ENCODE data around the gene SLC3A2. TPM values are rescaled to one million over a fixed set of nuclear protein-coding genes. Genes with fewer than 3 reads are reported as not detected.

Gene SLC3A2
- total and polyA plus RNA-seq, 2 donors (not counting 1 experiment from before 2014, with no cell fraction given), result 91.2 to 441 TPM

DNA sequence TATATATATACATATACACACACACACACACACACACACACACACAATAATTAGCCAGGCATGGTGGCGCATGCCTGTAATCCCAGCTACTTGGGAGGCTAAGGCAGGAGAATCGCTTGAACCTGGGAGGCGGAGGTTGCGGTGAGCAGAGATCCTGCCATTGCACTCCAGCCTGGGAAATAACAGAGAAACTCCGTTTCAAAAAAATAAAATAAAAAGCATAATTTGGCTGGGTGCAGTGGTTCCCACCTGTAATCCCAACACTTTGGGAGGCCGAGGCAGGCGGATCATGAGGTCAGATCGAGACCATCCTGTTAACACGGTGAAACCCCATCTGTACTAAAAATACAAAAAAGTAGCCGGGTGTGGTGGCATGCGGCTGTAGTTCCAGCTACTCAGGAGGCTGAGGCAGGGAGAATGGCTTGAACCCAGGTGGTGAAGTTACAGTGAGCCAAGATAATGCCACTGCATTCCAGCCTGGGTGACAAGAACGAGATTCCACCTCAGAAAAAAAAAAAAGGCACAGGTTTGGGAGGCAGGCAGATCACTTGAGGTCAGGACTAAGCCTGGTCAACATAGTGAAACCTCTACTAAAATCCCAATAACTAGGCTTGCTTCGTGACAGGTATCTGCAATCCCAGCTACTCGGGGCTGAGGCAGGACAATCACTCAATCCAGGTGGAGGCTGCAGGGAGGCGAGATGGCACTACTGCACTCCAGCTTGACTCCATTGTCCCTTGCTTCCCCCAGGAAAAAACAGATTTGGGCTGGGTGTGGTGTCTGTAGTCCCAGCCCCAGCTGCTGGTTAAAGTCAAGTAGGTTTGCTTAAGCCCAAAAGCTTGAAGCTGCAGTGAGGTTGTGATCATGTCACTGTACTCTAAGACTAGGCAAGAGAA lies 29.5 kb upstream of the SLC3A2 start:
- no peak overlapping the region for H3K27ac ChIP-seq (ENCODE audit: insufficient read depth, low read length)
- no peak overlapping the region for H3K4me2 ChIP-seq (ENCODE audit: extremely low read depth, insufficient read depth, low read length)
- no peak for DNase-seq (ENCODE audit: low read depth in 2 of 2)
- H3K4me3 ChIP-seq (replicated peaks in 1 of 4; ENCODE audit: control extremely low read depth in 1 of 4, insufficient read depth in 1 of 4, low read depth in 3 of 4, low read length in 4 of 4), result no peak overlapping the region
- H3K9me3 ChIP-seq (ENCODE audit: control insufficient read depth, insufficient read depth, low read depth, low read length), result no peaks in the 10 kb centered on the region
- no peak overlapping the region for H2AFZ ChIP-seq (ENCODE audit: low read length)
- TF ChIP-seq EZH2 (IDR thresholded peaks at IDR 0.05; ENCODE audit: low read length, missing control alignments), result no peak
- TF ChIP-seq, protein P1, sequence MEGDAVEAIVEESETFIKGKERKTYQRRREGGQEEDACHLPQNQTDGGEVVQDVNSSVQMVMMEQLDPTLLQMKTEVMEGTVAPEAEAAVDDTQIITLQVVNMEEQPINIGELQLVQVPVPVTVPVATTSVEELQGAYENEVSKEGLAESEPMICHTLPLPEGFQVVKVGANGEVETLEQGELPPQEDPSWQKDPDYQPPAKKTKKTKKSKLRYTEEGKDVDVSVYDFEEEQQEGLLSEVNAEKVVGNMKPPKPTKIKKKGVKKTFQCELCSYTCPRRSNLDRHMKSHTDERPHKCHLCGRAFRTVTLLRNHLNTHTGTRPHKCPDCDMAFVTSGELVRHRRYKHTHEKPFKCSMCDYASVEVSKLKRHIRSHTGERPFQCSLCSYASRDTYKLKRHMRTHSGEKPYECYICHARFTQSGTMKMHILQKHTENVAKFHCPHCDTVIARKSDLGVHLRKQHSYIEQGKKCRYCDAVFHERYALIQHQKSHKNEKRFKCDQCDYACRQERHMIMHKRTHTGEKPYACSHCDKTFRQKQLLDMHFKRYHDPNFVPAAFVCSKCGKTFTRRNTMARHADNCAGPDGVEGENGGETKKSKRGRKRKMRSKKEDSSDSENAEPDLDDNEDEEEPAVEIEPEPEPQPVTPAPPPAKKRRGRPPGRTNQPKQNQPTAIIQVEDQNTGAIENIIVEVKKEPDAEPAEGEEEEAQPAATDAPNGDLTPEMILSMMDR (conservative IDR thresholded peaks at IDR 0.05 in 1 of 2, IDR thresholded peaks at IDR 0.05 in 1 of 2; ENCODE audit: low read depth in 1 of 2, low read length in 2 of 2), result no peak
- H3K4me1 ChIP-seq (ENCODE audit: control insufficient read depth, extremely low read depth, insufficient read depth, low read length), result peaks cover 8% of the 10 kb centered on the region
- H4K20me1 ChIP-seq (ENCODE audit: control insufficient read depth, extremely low read depth, insufficient read depth, low read length), result no peaks in the 10 kb centered on the region
- no peaks in the 10 kb centered on the region for H3K27me3 ChIP-seq (ENCODE audit: control insufficient read depth, insufficient read depth, low read length)
- H3K79me2 ChIP-seq (ENCODE audit: control insufficient read depth, insufficient read depth, low read length), result peaks cover 30% of the 10 kb centered on the region
- peaks cover 12% of the 10 kb centered on the region for H3K36me3 ChIP-seq (ENCODE audit: control insufficient read depth, insufficient read depth, low read length)
- no peak overlapping the region for H3K9ac ChIP-seq (ENCODE audit: insufficient read depth, low read length)

DNA sequence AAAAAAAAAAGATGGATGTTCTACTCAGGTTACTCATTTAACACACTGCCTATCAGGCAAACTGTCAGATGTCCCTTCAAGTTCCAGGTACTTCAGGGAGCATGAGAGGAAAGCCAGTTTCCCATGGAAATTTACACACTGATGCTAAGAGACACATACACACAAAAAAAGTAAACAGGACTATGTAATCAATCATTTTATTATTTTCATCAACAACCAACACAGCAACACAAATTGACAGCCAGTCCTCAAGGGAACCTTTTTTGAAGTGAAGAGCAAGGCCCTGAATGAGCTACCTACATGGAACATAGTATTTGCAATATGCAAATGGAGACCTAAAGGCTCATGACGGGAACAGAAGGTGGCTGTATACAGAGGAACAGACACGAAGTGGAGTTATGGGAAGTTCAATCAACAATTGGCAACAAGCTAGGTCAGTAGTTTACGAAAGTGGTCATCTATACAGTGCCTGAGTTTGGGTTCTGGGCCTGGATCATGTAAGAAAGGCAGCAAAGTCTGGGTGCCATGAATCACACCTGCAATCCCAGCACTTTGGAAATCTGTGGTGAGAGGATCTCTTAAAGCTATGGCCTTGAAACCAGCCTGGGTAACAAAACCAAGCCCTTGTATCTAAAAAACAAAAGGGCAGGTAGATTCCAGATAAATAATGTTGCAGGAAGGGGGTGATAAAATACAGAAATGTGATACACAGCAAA lies 28.7 kb upstream of the SLC3A2 start:
- Histone ChIP-seq H3K9me3 (ENCODE audit: control insufficient read depth, insufficient read depth, low read depth, low read length) (no peaks in the 10 kb centered on the region), H3K79me2 (ENCODE audit: control insufficient read depth, insufficient read depth, low read length) (peaks cover 34% of the 10 kb centered on the region), H3K4me2 (ENCODE audit: extremely low read depth, insufficient read depth, low read length) (no peak overlapping the region), H3K27me3 (ENCODE audit: control insufficient read depth, insufficient read depth, low read length) (no peaks in the 10 kb centered on the region), H3K4me1 (ENCODE audit: control insufficient read depth, extremely low read depth, insufficient read depth, low read length) (peaks cover 8% of the 10 kb centered on the region), H3K9ac (ENCODE audit: insufficient read depth, low read length) (no peak overlapping the region), H4K20me1 (ENCODE audit: control insufficient read depth, extremely low read depth, insufficient read depth, low read length) (no peaks in the 10 kb centered on the region), H3K36me3 (ENCODE audit: control insufficient read depth, insufficient read depth, low read length) (peaks cover 12% of the 10 kb centered on the region), H2AFZ (ENCODE audit: low read length) (no peak overlapping the region), H3K4me3 (replicated peaks in 1 of 4; ENCODE audit: control extremely low read depth in 1 of 4, insufficient read depth in 1 of 4, low read depth in 3 of 4, low read length in 4 of 4) (peak overlapping the region in 1 of 4 experiments; percentile 8), H3K27ac (ENCODE audit: insufficient read depth, low read length) (no peak overlapping the region)
- no peak for DNase-seq (ENCODE audit: low read depth in 2 of 2)
- no peak for TF ChIP-seq EZH2 (IDR thresholded peaks at IDR 0.05; ENCODE audit: low read length, missing control alignments)
- TF ChIP-seq, protein P1 (conservative IDR thresholded peaks at IDR 0.05 in 1 of 2, IDR thresholded peaks at IDR 0.05 in 1 of 2; ENCODE audit: low read depth in 1 of 2, low read length in 2 of 2), result no peak

DNA sequence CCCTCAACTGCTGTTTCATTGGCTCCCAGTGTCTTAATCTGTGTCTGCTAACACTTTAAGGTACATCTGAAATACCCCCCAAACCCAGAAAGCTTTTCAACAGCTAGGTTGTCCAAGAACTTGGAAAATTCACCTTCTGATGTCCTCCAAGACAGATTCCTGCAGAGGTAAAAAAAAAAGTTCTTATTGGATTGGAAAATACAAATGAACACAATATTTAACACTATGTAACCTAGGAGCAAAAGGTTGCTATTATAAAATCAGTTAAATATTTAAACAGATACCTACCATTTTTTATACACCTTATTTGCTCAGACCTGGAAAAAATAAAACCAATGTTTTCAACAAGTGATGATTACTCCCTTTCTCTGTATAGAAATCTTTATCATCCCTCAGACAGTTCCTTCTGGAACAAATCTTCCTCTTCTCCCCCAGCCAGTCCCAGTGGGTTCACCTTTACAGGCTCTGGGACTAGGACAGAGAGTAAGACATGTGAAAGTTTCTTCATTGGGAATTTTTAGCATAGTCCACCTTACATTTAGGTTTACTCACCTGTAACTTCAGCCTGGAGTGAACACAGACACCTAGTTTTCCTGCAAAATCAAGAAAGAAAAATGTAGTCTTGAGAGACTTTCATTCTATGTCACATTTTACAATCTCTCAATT lies 28.0 kb upstream of the SLC3A2 start:
- H3K4me2 ChIP-seq (ENCODE audit: extremely low read depth, insufficient read depth, low read length), result no peak overlapping the region
- peaks cover 9% of the 10 kb centered on the region for H3K4me1 ChIP-seq (ENCODE audit: control insufficient read depth, extremely low read depth, insufficient read depth, low read length)
- peaks cover 34% of the 10 kb centered on the region for H3K79me2 ChIP-seq (ENCODE audit: control insufficient read depth, insufficient read depth, low read length)
- peaks cover 12% of the 10 kb centered on the region for H3K36me3 ChIP-seq (ENCODE audit: control insufficient read depth, insufficient read depth, low read length)
- DNase-seq (ENCODE audit: low read depth in 2 of 2), result no peak
- no peaks in the 10 kb centered on the region for H3K9me3 ChIP-seq (ENCODE audit: control insufficient read depth, insufficient read depth, low read depth, low read length)
- H2AFZ ChIP-seq (ENCODE audit: low read length), result no peak overlapping the region
- H3K9ac ChIP-seq (ENCODE audit: insufficient read depth, low read length), result no peak overlapping the region
- TF ChIP-seq, protein P1 (conservative IDR thresholded peaks at IDR 0.05 in 1 of 2, IDR thresholded peaks at IDR 0.05 in 1 of 2; ENCODE audit: low read depth in 1 of 2, low read length in 2 of 2), result no peak
- TF ChIP-seq EZH2 (IDR thresholded peaks at IDR 0.05; ENCODE audit: low read length, missing control alignments), result no peak
- H3K27ac ChIP-seq (ENCODE audit: insufficient read depth, low read length), result no peak overlapping the region
- no peaks in the 10 kb centered on the region for H3K27me3 ChIP-seq (ENCODE audit: control insufficient read depth, insufficient read depth, low read length)
- H3K4me3 ChIP-seq (replicated peaks in 1 of 4; ENCODE audit: control extremely low read depth in 1 of 4, insufficient read depth in 1 of 4, low read depth in 3 of 4, low read length in 4 of 4), result peak overlapping the region in 3 of 4 experiments; percentile 64 to 97 (median 77)
- no peaks in the 10 kb centered on the region for H4K20me1 ChIP-seq (ENCODE audit: control insufficient read depth, extremely low read depth, insufficient read depth, low read length)

Measured in fibroblast of lung (primary cell).